NCI-H2107 treated with DMSO at 0.1 percent for 48 hours (cell line): ENCODE results near the gene MAN2C1.
"Not testable (repeated sequence)": the region's sequence is repeated elsewhere in the genome, so short reads cannot be mapped to it uniquely, and the experiment has no call there.

Experiments
- DNase-seq: peaks from one replicate; lab custom pipeline; 2025; ENCODE audit not compliant: unreplicated experiment; lab: John Stamatoyannopoulos, UW

MAN2C1 gene

GRCh38 chr15:75347222-75348033 lies 21.0 kb downstream of the MAN2C1 start:
- no peak for DNase-seq

GRCh38 chr15:75346796-75347221 lies 21.6 kb downstream of the MAN2C1 start, which contains the start of gene NEIL1:
Gene NEIL1 (plus strand): TSS chr15:75347039. CDS start chr15:75348906, 1,867 bp downstream.
- peak; percentile 6 for DNase-seq

- DNase-seq: not testable (repeated sequence)
Observed at GRCh38 chr15:75343953-75344352, 24.5 kb downstream of the MAN2C1 start.

GRCh38 chr15:75342221-75342620 lies 26.2 kb downstream of the MAN2C1 start:
- no peak for DNase-seq

GRCh38 chr15:75339531-75340240 lies 28.7 kb downstream of the MAN2C1 start:
- DNase-seq: no peak

GRCh38 chr15:75338661-75339240 lies 29.7 kb downstream of the MAN2C1 start:
- no peak for DNase-seq

GRCh38 chr15:75335705-75336355 lies 32.6 kb downstream of the MAN2C1 start, which contains the start of gene COMMD4:
Gene COMMD4 (plus strand): TSS chr15:75336063. CDS start chr15:75336090, 27 bp downstream.
- DNase-seq: peak; percentile 54

- DNase-seq: no peak
Observed at GRCh38 chr15:75335313-75335704, 33.1 kb downstream of the MAN2C1 start.

- DNase-seq: not testable (repeated sequence)
Observed at GRCh38 chr15:75333654-75334419, 34.6 kb downstream of the MAN2C1 start.

- not testable (repeated sequence) for DNase-seq
Observed at GRCh38 chr15:75332093-75332492, 36.3 kb downstream of the MAN2C1 start.

GRCh38 chr15:75329571-75329970 lies 38.8 kb downstream of the MAN2C1 start:
- DNase-seq: no peak

GRCh38 chr15:75328493-75329314 lies 39.7 kb downstream of the MAN2C1 start:
- DNase-seq: no peak

GRCh38 chr15:75327491-75327890 lies 40.9 kb downstream of the MAN2C1 start:
- no peak for DNase-seq

GRCh38 chr15:75327005-75327404 lies 41.4 kb downstream of the MAN2C1 start:
- no peak for DNase-seq

- DNase-seq: no peak
Observed at GRCh38 chr15:75325922-75326321, 42.5 kb downstream of the MAN2C1 start.

- DNase-seq: no peak
Observed at GRCh38 chr15:75321711-75322110, 46.7 kb downstream of the MAN2C1 start.

- DNase-seq: not testable (repeated sequence)
Observed at GRCh38 chr15:75319231-75319897, 49.0 kb downstream of the MAN2C1 start.

GRCh38 chr15:75314552-75315290 lies 53.7 kb downstream of the MAN2C1 start:
- no peak for DNase-seq
